Posterior vena cava (tissue), 2 donors: ENCODE results near the gene IGDCC3. TPM values are rescaled to one million over a fixed set of nuclear protein-coding genes. Genes with fewer than 3 reads are reported as not detected.
"Not testable (repeated sequence)": the region's sequence is repeated elsewhere in the genome, so short reads cannot be mapped to it uniquely, and the experiment has no call there.

Experiments
- DNase-seq: peaks from one replicate; pipeline ENCODE4 v3.0.0-alpha.2; 2020; ENCODE audit warnings: low spot score
- intact Hi-C, 2 donors: fragments of 100-400 bp; cut with DNase I; formaldehyde crosslinking; loops; one replicate each; pipeline versions ENCODE4 v1.14.1 to v1.14.2; 2022 to 2023
- total RNA-seq, 2 donors: library from RNA; stranded (reverse); fragmentation: NEBNext Ultra II Directional; extraction: Animal tissue kit (Norgen Biotek cat#: 25700); gene quantifications; one replicate each; pipeline ENCODE4 v1.2.1, GENCODE V29; 2021
- donor health status: DM: yes; HTN: yes; CAD: no.
- donor health status: DM: yes; HTN: yes; CAD: no.

IGDCC3 gene
- total RNA-seq, 2 donors from 2014 or later = not detected

DNA sequence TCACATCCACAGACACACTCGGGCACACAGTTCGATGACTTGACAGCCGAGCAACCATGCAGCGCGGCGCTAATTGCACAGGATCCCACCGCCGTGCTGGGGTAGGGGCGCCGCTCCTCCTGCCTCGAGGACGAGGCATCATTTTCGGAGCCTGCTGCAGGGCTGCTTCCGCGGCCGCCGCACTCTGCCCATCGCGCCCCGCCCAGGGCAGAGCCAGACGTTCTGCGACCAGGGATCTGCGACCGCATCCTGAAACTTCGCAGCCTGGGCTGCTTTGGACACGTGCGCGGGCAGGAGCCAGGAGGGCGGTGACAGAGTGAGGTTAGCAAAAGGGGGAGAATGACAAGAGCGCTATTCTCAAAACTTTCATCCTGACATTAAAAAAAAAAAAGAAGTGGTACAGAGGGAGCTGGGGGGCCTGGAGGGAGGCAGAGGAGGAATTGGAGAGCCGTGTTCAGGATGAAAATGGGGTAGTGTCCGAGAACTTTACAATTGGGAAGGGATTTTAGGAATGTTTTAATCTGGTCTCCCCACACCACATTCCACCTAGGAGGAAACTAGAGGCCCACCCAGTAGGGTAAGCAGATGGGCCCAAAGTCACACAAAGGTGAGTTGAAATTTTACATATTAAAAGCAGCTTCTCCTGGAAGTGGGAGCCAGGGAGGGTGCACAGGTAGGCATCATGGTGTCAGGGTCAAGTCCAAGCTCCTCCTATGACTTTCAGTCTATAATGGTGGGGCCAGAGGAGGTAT lies 15.9 kb downstream of the IGDCC3 start:
- DNase-seq = peak; percentile 70
- intact Hi-C loops = no loop called here

DNA sequence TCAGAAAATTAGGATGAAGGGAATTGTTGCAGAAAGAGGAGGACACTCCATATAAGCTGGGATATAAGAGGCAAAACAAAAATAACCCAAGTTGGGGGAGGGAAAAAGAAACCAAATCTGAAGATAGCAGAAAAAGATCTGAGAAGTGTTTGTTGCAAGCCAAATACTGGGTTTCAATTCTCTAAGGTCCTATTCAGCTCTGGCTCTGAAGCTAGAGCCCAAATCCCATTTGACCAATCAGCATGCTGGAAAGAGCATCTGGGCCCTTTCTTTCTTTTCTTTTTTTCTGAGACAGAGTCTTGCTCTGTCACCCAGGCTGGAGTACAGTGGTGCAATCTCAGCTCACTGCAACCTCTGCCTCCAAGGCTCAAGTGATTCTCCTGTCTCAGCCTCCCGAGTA lies 17.3 kb downstream of the IGDCC3 start:
- intact Hi-C loops = no loop called here
- DNase-seq = no peak

GRCh38 chr15:65355988-65356353 lies 21.8 kb downstream of the IGDCC3 start:
- intact Hi-C loops = no loop called here
- DNase-seq = no peak

- peak; percentile 64 for DNase-seq
- intact Hi-C loops = no loop called here
Measured at GRCh38 chr15:65355173-65355987, 22.4 kb downstream of the IGDCC3 start.

GRCh38 chr15:65354835-65355172 lies 23.0 kb downstream of the IGDCC3 start:
- peak; percentile 64 for DNase-seq

GRCh38 chr15:65351972-65352371 lies 25.8 kb downstream of the IGDCC3 start:
- DNase-seq, intact Hi-C loops: not testable (repeated sequence)

More at GRCh38 chr15:65354835-65355172, 23.0 kb downstream of the IGDCC3 start:
- intact Hi-C loops = no loop called here

DNA sequence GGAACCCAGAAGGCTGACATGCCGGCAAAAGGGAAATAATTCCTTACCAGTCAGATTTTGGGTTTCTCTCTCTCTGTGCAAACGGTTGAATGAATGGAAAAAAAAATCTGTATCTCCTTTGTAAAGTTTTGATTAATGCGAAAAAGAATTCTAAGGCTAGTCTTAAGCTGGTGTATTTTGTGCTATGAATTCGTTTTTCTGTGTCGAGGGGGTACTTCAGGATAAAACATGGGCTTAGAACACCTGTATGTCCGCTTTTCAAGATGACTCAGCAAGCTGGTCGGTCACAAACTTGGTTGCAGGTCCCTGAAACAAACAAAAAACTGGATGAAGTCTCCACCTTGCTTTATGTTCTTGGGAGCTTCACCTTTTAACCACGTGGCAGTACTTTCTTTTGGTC lies 28.5 kb downstream of the IGDCC3 start:
- intact Hi-C loops = no loop called here
- no peak for DNase-seq

GRCh38 chr15:65347756-65348155 lies 30.0 kb downstream of the IGDCC3 start:
- intact Hi-C loops = not testable (repeated sequence)
- peak; percentile 61 for DNase-seq

GRCh38 chr15:65346856-65347598 lies 30.8 kb downstream of the IGDCC3 start:
- intact Hi-C loops = no loop called here
- peak; percentile 61 for DNase-seq

GRCh38 chr15:65344914-65345275 lies 32.9 kb downstream of the IGDCC3 start:
- DNase-seq = no peak
- intact Hi-C loops = no loop called here

DNA sequence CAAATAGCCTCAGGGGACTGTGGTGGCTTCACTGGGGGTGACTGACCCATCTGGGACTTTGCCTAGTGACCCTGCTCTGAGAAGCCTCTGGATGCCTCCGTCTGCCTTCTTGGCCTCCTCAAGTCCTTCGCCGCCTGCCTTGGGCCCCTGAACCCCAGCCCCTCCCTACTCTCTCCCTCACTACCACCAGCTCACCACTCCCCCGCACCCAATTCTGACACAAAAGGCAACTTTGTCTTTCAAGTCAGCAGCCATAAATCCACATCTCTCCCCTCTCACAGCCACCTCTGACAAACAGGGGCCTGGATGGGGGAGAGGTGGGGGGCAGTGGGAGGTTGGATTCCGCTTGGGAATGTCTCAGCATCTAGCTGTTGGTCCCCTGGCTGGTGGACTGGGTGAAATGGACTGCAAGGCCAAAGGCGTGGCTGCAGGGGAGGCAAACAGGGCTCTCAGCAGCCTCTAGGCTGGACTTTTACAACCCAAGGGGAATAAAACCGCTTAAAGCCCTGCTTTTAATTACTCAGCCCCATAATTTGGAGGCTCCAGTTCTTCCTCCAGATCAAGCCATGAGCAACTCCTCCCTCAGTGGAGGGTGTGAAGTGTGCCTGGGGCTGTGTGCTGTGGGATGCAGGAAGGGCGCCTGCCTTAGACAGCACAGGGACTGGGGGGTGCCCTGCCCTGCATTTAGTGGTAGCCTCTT lies 33.4 kb downstream of the IGDCC3 start:
- intact Hi-C loops = no loop called here
- DNase-seq = peak; percentile 47

DNA sequence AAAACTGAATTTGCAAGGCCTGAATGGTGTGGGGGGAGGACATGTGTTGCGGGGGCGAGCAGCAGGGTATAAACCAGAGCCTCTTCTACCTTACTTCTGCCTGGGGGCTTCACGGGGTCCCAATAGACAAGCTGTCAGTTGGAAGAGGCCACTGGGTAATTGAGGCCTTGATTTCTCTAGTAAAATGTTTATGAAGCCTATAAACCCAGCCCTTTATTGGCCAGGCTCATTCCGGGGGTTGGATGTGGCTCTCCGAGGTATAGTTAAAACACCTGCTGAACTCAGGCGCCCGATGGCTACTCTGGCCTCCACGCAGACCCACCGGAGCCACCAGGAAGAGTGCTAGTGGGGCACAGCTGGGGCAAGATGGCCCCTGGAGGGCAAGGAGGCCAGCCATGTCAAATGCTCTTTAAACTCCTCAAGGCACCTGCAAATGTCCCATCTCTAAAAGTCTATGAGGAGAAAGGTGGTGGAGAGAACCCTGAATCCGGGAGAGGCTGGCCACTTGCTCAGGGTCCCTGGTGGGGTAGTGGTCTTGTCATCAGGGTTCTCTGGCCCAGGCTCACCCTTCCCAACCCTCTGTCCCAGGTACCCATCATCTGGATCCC lies 34.3 kb downstream of the IGDCC3 start:
- DNase-seq = peak; percentile 42

DNA sequence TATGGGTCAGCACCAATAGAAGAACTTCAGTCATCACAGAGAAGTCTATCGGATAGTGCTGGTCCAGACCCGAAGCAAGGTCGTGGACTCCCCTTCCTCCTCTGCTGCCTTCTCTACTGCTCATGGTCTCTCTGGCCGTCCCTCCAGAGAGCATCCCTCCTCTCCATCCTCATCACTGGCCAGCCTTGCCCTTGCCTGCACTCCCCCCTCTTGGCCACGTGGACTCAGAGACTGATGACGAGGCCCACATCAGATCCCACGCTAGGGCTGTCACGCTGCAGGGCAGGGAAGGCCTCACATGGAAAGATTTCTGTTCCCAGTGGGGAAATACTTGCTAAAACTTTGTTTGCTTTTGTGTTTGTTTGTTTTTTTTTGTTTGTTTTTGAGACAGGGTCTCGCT lies 35.3 kb downstream of the IGDCC3 start:
- intact Hi-C loops = no loop called here

More for the DNA sequence above, 34.3 kb downstream of the IGDCC3 start:
- intact Hi-C loops = no loop called here

DNA sequence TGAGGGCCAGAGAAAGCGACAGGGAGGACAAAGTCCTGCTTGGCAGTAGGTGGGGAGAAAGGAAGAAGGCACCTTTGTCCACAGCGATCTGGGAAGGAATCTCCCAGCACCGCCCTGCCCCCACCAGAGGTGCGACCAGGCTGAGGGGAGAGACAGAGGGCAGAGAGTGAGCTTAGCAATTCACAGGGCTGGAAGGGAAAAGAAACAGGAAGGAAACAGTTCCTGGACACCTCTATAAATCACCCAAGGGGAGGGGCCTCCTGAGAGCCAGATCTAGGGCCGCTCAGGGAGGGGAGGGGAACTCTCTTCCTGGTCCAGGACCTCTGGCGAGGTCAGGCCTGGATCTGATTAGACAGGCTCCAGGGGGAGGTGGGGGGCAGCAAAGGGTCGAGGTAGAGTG lies 37.9 kb downstream of the IGDCC3 start:
- intact Hi-C loops = no loop called here
- no peak for DNase-seq

More for the DNA sequence above, 35.3 kb downstream of the IGDCC3 start:
- DNase-seq = peak; percentile 67

GRCh38 chr15:65339416-65339815 lies 38.4 kb downstream of the IGDCC3 start:
- intact Hi-C loops = no loop called here
- DNase-seq = peak; percentile 42

DNA sequence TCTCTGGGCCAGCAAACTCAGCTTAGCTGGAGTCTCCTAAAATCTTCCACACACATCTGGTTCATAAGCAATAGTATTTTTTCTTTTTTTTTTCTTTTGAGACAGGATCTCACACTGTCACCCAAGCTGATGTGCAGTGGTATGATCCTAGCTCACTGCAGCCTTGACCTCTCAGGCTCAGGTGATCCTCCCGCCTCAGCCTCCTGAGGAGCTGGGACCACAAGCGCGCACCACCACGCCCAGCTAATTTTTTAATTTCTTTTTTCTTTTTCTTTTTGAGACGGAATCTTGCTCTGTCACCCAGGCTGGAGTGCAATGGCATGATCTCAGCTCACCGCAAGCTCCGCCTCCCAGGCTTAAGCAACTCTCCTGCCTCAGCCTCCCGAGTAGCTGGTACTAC lies 39.0 kb downstream of the IGDCC3 start:
- peak; percentile 26 for DNase-seq
- intact Hi-C loops = no loop called here

DNA sequence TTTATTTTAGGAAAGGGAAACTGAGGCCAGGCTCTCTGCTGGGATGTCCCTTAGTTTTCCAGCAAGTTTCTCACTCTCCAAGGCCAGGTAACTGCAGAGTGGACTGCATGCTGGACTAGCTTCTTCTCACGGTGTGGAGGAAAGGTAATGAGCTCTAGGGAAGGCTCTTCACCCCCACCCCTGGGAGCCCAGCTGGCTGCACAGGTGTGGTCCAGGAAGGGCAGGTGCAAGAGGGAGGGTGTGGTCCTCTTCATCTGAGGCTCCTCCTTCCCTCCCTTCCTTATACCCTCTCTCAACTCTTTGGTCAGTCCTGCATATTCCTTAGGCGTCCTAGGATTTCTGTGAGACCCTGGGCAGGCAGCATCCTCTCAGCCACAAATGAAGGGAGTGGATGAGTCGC lies 39.4 kb downstream of the IGDCC3 start:
- intact Hi-C loops = no loop called here
- peak; percentile 40 for DNase-seq

DNA sequence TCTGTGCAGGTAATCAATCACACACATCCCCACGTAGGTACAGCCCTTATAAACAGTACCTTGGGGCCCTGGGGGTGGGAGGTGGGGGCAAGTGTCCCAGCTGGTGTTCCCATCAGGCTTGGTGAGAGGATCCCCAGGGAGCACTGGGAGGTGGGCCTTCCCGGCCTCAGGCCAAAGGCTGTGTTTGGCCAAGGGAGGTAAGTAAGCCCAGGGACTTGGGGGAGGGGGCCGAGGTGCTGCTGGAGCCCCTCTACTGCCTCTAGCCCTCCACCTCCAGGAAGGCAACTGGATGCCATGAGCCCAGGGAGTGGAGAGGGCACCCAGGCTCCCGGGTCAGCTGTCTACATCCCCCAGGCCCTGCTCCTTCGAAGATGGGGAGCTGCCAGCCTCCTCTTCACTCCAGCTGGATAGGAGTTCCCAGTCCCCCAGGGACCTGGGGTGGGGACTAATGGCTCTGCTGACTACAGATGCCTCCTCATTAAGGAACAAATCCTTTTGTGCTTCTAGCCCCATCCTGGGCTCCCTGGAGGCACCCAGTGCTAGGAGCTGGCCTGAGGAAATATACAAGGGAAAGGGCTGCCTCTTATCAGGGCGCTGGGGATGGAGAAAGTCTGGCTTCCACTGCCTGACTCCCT lies 40.2 kb downstream of the IGDCC3 start:
- DNase-seq = peak; percentile 64
- intact Hi-C loops = no loop called here
